ENCODE results near the gene ZSWIM6. TPM values are rescaled to one million over a fixed set of nuclear protein-coding genes. Genes with fewer than 3 reads are reported as not detected.

Gene ZSWIM6
- total and polyA plus RNA-seq, 2 of the 4 experiments (the other 2 are of a cell fraction), result 10.8 to 14.1 TPM

GRCh38 chr5:61331407-61332357 is at the start of gene ZSWIM6 (continued):
- TF ChIP-seq, protein P1, sequence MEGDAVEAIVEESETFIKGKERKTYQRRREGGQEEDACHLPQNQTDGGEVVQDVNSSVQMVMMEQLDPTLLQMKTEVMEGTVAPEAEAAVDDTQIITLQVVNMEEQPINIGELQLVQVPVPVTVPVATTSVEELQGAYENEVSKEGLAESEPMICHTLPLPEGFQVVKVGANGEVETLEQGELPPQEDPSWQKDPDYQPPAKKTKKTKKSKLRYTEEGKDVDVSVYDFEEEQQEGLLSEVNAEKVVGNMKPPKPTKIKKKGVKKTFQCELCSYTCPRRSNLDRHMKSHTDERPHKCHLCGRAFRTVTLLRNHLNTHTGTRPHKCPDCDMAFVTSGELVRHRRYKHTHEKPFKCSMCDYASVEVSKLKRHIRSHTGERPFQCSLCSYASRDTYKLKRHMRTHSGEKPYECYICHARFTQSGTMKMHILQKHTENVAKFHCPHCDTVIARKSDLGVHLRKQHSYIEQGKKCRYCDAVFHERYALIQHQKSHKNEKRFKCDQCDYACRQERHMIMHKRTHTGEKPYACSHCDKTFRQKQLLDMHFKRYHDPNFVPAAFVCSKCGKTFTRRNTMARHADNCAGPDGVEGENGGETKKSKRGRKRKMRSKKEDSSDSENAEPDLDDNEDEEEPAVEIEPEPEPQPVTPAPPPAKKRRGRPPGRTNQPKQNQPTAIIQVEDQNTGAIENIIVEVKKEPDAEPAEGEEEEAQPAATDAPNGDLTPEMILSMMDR (conservative IDR thresholded peaks at IDR 0.05; ENCODE audit: low read depth, low read length), result 0 out of 2 replicates have a peak, but pooled peaks have one; percentile 1
- TF ChIP-seq POLR2A (IDR thresholded peaks at IDR 0.05; ENCODE audit: low read depth, low read length) (peak; percentile 98), FOS (IDR thresholded peaks at IDR 0.05; ENCODE audit: low read depth, low read length) (peak; percentile 34; the same call in 1 of the 2 replicates), SMC3 (IDR thresholded peaks at IDR 0.05; ENCODE audit: low read depth, low read length) (no peak), CHD1 (IDR thresholded peaks at IDR 0.05; ENCODE audit: low read depth, low read length) (peak; percentile 97; the same call in 1 of the 2 replicates), BHLHE40 (IDR thresholded peaks at IDR 0.05; ENCODE audit: low read depth, low read length) (peak; percentile 15; the same call in 1 of the 2 replicates), RFX5 (IDR thresholded peaks at IDR 0.05; ENCODE audit: low read depth, low read length) (no peak), MAFK (IDR thresholded peaks at IDR 0.05; ENCODE audit: low read depth, low read length) (no peak)
